Uterus (tissue), 2 donors: Measurements from ENCODE around the gene PDGFB.

Source experiments
- POLR2A ChIP-seq, 2 donors: fragments of 450-650 bp; IDR thresholded peaks; one replicate each; pipeline ENCODE4 v1.6.1; 2016; ENCODE audit warnings: antibody characterized with exemption in 2 of 2, mild to moderate bottlenecking in 1 of 2, moderate library complexity in 1 of 2
- TF ChIP-seq, protein P1 (sequence below), 4 experiments: fragments of 200-600 bp in 2 of 4; fragments of 450-650 bp in 2 of 4; sonication (generic) in 2 of 4; IDR thresholded peaks; one replicate each; pipeline ENCODE4 v1.5.1; 2016 to 2019; ENCODE audit warnings: antibody characterized with exemption in 4 of 4, mild to moderate bottlenecking in 2 of 4, moderate library complexity in 1 of 4

DNA sequence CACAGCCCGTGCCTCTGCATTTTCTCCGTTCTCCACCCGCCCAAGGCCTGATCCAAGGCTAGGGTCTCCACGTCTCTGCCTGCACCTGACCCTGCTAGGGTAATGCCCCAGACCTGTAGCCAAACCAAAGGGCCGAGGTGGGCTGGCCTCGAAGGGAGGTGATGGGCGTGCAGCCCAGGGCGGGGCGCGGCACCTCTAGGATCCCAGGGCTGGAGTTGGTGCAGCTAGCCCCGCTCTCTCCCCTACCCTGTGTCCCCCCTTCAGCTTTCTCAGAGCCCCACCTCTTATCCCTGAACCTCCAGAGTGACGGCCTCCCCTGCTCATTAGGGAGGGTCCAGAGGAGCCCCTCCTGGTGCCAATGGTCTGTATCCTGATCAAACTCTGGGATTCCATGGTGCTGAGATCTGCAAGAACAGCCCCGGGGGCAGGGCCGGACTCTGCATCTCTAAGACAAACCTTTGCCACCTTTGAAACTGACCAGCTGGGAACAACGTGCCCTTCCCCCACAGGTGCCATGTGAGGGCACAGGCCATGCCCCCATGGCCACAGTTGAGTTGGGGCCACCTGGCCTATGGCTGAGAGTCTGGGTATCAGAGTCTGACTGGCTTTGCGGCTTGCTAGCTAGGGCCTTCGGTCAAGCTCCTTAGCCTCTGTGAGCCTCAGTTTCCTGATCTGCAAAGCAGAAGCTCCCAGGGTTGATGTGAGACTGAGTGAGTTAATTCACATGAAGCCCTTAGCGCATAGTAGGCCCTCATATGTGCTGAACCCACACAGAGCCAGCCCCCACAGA is 69.2 kb downstream of the PDGFB start:
- TF ChIP-seq, protein P1, sequence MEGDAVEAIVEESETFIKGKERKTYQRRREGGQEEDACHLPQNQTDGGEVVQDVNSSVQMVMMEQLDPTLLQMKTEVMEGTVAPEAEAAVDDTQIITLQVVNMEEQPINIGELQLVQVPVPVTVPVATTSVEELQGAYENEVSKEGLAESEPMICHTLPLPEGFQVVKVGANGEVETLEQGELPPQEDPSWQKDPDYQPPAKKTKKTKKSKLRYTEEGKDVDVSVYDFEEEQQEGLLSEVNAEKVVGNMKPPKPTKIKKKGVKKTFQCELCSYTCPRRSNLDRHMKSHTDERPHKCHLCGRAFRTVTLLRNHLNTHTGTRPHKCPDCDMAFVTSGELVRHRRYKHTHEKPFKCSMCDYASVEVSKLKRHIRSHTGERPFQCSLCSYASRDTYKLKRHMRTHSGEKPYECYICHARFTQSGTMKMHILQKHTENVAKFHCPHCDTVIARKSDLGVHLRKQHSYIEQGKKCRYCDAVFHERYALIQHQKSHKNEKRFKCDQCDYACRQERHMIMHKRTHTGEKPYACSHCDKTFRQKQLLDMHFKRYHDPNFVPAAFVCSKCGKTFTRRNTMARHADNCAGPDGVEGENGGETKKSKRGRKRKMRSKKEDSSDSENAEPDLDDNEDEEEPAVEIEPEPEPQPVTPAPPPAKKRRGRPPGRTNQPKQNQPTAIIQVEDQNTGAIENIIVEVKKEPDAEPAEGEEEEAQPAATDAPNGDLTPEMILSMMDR (IDR thresholded peaks at IDR 0.05), result no peak
- TF ChIP-seq POLR2A (IDR thresholded peaks at IDR 0.05), result no peak
